ENCODE measurements around the gene RUBCNL.

RUBCNL gene

GRCh38 chr13:46337700-46338099, 49.4 kb downstream of the RUBCNL start:
- TF ChIP-seq, protein P1, sequence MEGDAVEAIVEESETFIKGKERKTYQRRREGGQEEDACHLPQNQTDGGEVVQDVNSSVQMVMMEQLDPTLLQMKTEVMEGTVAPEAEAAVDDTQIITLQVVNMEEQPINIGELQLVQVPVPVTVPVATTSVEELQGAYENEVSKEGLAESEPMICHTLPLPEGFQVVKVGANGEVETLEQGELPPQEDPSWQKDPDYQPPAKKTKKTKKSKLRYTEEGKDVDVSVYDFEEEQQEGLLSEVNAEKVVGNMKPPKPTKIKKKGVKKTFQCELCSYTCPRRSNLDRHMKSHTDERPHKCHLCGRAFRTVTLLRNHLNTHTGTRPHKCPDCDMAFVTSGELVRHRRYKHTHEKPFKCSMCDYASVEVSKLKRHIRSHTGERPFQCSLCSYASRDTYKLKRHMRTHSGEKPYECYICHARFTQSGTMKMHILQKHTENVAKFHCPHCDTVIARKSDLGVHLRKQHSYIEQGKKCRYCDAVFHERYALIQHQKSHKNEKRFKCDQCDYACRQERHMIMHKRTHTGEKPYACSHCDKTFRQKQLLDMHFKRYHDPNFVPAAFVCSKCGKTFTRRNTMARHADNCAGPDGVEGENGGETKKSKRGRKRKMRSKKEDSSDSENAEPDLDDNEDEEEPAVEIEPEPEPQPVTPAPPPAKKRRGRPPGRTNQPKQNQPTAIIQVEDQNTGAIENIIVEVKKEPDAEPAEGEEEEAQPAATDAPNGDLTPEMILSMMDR (conservative IDR thresholded peaks at IDR 0.05; ENCODE audit: control insufficient read depth, insufficient read depth, low read depth, low read length), result no peak
- no peak overlapping the region for H3K4me3 ChIP-seq (ENCODE audit: control insufficient read depth, low read depth, low read length)
- no peak for DNase-seq (ENCODE audit: low read depth)

DNA sequence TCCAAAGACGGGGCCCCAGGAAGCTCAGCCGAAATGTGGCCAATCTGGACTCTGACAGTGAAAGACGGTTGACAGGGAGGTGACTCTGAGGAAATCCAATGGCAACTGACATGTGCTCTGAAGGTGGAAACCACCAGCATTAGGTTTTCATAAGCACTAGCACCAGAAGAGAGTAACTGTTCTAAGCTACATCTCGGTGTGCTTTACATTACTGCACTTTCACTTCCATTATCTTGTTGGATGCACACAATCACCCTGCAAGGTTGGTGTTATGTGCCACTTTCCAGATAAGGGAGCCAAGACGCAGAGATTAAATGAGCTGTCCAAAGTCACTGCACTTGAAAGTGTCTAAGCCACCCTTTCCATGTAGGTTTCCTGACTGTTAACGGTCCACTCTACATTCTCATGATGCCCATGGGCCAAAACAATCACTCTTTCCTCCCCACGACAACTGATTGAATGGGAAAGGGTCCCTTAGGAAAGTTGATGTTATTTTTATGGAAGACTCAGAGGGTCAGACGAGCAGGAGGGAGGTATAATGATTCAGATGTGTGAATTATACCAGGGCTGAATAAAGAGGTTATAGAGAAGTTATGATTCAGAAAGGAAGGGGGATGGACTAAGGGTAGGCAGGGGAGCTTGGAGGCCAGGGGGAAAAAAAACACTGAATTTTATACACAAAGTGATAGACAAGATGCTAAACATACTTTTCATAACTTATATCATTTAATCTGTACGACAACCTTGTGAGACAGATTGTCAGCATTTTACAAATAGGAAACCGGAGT, 52.8 kb downstream of the RUBCNL start:
- no peak for DNase-seq (ENCODE audit: low read depth)
- TF ChIP-seq, protein P1 (conservative IDR thresholded peaks at IDR 0.05; ENCODE audit: control insufficient read depth, insufficient read depth, low read depth, low read length), result no peak
- H3K4me3 ChIP-seq (ENCODE audit: control insufficient read depth, low read depth, low read length), result no peak overlapping the region

DNA sequence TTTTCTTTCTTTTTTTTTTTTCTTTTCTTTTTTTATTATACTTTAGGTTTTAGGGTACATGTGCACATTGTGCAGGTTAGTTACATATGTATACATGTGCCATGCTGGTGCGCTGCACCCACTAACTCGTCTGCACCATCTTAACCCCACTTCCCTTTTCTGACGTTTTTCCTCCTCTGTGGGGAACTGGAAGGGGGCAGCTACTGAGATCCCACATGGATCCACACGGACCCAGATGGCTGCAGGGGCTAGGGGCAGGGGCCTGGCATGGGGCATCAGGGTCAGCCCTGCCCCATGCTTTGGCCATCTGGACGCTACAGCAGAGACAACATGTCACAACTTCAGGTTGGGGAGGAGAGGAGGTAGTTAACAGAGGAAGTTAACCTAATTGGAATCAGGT, 54.3 kb downstream of the RUBCNL start:
- DNase-seq (ENCODE audit: low read depth), result no peak
- no peak overlapping the region for H3K4me3 ChIP-seq (ENCODE audit: control insufficient read depth, low read depth, low read length)
- TF ChIP-seq, protein P1 (conservative IDR thresholded peaks at IDR 0.05; ENCODE audit: control insufficient read depth, insufficient read depth, low read depth, low read length), result no peak

- TF ChIP-seq, protein P1 (conservative IDR thresholded peaks at IDR 0.05; ENCODE audit: control insufficient read depth, insufficient read depth, low read depth, low read length), result no peak
- no peak overlapping the region for H3K4me3 ChIP-seq (ENCODE audit: control insufficient read depth, low read depth, low read length)
- DNase-seq (ENCODE audit: low read depth), result no peak
Measured at GRCh38 chr13:46329624-46330023, 57.4 kb downstream of the RUBCNL start.

DNA sequence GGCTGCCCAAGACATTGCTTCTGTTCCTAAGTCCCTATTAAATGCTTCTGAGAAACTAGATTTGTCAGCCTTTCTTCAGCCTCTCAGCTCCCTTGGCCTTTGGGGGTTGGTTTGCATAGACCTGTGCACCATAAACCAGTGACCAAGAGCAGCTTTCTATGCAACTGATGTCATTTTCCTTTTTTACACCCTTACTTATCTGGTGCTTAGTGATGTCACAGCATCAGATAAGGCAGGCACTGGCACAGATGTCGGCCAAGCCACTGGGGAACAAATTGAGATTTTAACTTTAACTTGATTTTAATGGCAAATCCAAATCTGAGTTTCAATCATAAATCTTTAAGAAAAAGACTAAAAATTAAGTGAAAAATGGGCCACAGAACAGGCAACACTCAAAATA, 59.8 kb downstream of the RUBCNL start:
- no peak for DNase-seq (ENCODE audit: low read depth)
- TF ChIP-seq, protein P1 (conservative IDR thresholded peaks at IDR 0.05; ENCODE audit: control insufficient read depth, insufficient read depth, low read depth, low read length), result no peak
- H3K4me3 ChIP-seq (ENCODE audit: control insufficient read depth, low read depth, low read length), result no peak overlapping the region

DNA sequence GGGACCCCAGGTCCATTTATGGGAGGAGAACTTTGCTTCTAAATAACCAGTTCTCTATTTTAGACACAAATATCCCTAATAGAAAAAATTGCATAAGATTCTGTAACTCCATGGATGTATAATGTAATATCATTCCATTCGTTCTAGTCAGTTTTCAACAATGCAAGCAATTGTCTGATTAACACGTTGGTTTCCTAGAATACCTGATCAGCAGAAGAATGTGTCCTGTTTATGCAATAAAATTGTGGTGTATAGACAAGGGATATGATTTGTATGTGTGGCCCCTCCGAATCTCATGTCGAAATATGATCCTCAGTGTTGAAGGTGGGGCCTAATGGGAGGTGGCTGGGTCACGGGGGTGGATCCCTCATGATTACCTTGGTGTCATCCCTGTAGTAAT, 62.1 kb downstream of the RUBCNL start:
- TF ChIP-seq, protein P1 (conservative IDR thresholded peaks at IDR 0.05; ENCODE audit: control insufficient read depth, insufficient read depth, low read depth, low read length), result no peak
- peak; percentile 19 for DNase-seq (ENCODE audit: low read depth)
- H3K4me3 ChIP-seq (ENCODE audit: control insufficient read depth, low read depth, low read length), result no peak overlapping the region
